Heart left ventricle (tissue), 16 donors: ENCODE data around the gene SLC22A2. TPM values are rescaled to one million over a fixed set of nuclear protein-coding genes. Genes with fewer than 3 reads are reported as not detected.

Experiments
- ATAC-seq, 4 donors: fragments of 200-7000 bp; cut with Tn5 transposase; one replicate each; pipeline ENCODE4 v1.9.1; 2020 to 2022; ENCODE audit warnings: moderate library complexity in 4 of 4, mild to moderate bottlenecking in 3 of 4, moderate number of reproducible peaks in 1 of 4
- DNase-seq, 5 donors: peaks; one replicate each; pipeline ENCODE4 v3.0.0-alpha.2; 2020
- H3K27ac ChIP-seq, 12 donors: fragments of 200-600 bp; sonication (generic) in 4 of 12; one replicate each; pipeline versions ENCODE4 v1.5.0 to v1.8.0; 2016 to 2022; ENCODE audit warnings: mild to moderate bottlenecking in 2 of 12
- H3K27me3 ChIP-seq, 9 donors: fragments of 200-600 bp; sonication (generic) in 2 of 9; one replicate each; pipeline versions ENCODE4 v1.5.1 to v1.8.0; 2016 to 2022; ENCODE audit warnings: mild to moderate bottlenecking in 3 of 9
- H3K36me3 ChIP-seq, 9 donors: fragments of 200-600 bp; sonication (generic) in 2 of 9; one replicate each; pipeline versions ENCODE4 v1.5.0 to v1.8.0; 2018 to 2022; ENCODE audit warnings: mild to moderate bottlenecking in 2 of 9
- H3K4me1 ChIP-seq, 12 donors: fragments of 200-600 bp; sonication (generic) in 4 of 12; one replicate each; pipeline versions ENCODE4 v1.5.0 to v1.8.0; 2016 to 2022; ENCODE audit warnings: mild to moderate bottlenecking in 3 of 12
- H3K4me3 ChIP-seq, 12 donors: fragments of 200-600 bp; sonication (generic) in 4 of 12; one replicate each; pipeline versions ENCODE4 v1.5.0 to v1.8.0; 2017 to 2022; ENCODE audit warnings: mild to moderate bottlenecking in 9 of 12, moderate library complexity in 4 of 12
- H3K9me3 ChIP-seq, 12 donors: fragments of 200-600 bp; sonication (generic) in 4 of 12; one replicate each; pipeline versions ENCODE4 v1.5.0 to v1.8.0; 2016 to 2022; ENCODE audit warnings: mild to moderate bottlenecking in 1 of 12
- POLR2A ChIP-seq, 2 donors: fragments of 450-650 bp; IDR thresholded peaks; one replicate each; pipeline ENCODE4 v1.6.1; 2017; ENCODE audit warnings: antibody characterized with exemption in 2 of 2, mild to moderate bottlenecking in 2 of 2, moderate library complexity in 2 of 2
- WGBS, 4 donors: extraction: QIAGEN DNeasy Blood & Tissue Kit in 2 of 4; methylation state at CpG; one replicate each; pipeline versions ENCODE4 v1.1.5 to v1.1.7; 2013 to 2018; 5-methylcytosine and 5-hydroxymethylcytosine counted together
- intact Hi-C, 10 donors: fragments of 100-400 bp; cut with DNase I; formaldehyde crosslinking; loops; one replicate each; pipeline versions ENCODE4 v1.11.1 to v1.14.2; 2022
- polyA plus RNA-seq, 2 donors: library from polyadenylated mRNA; stranded (reverse); fragments of 200-250 nt; gene quantifications; one replicate each; pipeline ENCODE4 v1.2.3, GENCODE V29; 2013
- total RNA-seq, 9 donors: library from RNA; depleted of rRNA in 2 of 9; stranded (reverse); fragments of >200 nt in 2 of 9; fragmentation: NEBNext Ultra II Directional in 3 of 9; extraction: Animal tissue kit (Norgen Biotek cat#: 25700) in 3 of 9; gene quantifications; one replicate each; pipeline versions ENCODE4 v1.1.0 to v1.2.4, GENCODE V29; 2016 to 2023
- TF ChIP-seq, protein P1 (sequence below), 12 donors: fragments of 200-600 bp; sonication (generic) in 4 of 12; IDR thresholded peaks; one replicate each; pipeline versions ENCODE4 v1.5.0 to v1.8.0; 2018 to 2022; ENCODE audit warnings: antibody characterized with exemption in 12 of 12, mild to moderate bottlenecking in 5 of 12
- donor health status: ischemic (EF 13 %, LVEDD 7.1; RV severe dilation, severe dysfunction).
- donor health status: healthy with polysubstance abuse.
- donor health status: DM: no; HTN: yes; CAD: no.
- donor health status: DM: no; HTN: no; CAD: no.
- donor health status: ischemic (EF 25% LVEDD 6.9; RV normal size, moderate dysfunction).
- donor health status: ischemic (EF 25% LVEDD 5.7; RV mildly dilated, moderate dysfunction).
- donor health status: healthy.
- donor health status: DM: yes; HTN: yes; CAD: no.
- donor health status: ischemic (EF 35%, LVEDD 5.7; RV mildly dilated, moderate dysfunction).
- donor health status: nonischemic (EF 11% LVEDD 7.7; RV severe dilation, severe dysfunction).
- donor health status: DM: yes; HTN: yes; CAD: no.
- donor health status: PGD.
- donor health status: ischemic (EF 29% LVEDD 5.4; RV normal size, mild dysfunction).
- donor health status: nonischemic (EF 23%, LVEDD 6.1; RV moderate dilation, normal function).

Gene SLC22A2
- total and polyA plus RNA-seq, 11 donors = not detected

DNA sequence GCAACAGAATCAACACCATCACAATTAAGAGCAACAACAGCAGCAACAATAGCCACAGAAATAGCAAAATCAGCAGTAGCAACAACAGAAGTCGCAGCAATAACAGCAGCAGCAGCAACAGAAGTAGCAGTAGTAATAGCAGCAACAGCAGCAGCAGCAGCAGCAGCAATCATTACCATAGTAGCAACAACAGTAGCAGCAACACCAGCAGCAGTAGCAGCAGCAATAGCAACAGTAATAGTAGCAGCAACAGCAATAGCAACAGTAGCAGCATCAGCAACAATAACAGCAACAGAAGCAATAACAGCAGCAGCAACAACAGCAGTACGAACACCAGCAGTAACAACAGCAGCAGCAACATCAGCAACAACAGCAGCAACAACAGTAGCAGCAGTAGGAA is 39.8 kb downstream of the SLC22A2 start:
- H3K9me3 ChIP-seq = peaks cover 0 to 10% (median 0%) of the 10 kb centered on the region in 12 donors
- ATAC-seq (no peak), DNase-seq (no peak)
- no peak for TF ChIP-seq POLR2A (IDR thresholded peaks at IDR 0.05)
- TF ChIP-seq, protein P1, sequence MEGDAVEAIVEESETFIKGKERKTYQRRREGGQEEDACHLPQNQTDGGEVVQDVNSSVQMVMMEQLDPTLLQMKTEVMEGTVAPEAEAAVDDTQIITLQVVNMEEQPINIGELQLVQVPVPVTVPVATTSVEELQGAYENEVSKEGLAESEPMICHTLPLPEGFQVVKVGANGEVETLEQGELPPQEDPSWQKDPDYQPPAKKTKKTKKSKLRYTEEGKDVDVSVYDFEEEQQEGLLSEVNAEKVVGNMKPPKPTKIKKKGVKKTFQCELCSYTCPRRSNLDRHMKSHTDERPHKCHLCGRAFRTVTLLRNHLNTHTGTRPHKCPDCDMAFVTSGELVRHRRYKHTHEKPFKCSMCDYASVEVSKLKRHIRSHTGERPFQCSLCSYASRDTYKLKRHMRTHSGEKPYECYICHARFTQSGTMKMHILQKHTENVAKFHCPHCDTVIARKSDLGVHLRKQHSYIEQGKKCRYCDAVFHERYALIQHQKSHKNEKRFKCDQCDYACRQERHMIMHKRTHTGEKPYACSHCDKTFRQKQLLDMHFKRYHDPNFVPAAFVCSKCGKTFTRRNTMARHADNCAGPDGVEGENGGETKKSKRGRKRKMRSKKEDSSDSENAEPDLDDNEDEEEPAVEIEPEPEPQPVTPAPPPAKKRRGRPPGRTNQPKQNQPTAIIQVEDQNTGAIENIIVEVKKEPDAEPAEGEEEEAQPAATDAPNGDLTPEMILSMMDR (IDR thresholded peaks at IDR 0.05) = no peak
- no peaks in the 10 kb centered on the region for H3K36me3 ChIP-seq
- H3K27ac ChIP-seq = no peak overlapping the region
- 59 to 80% (median 79%) methylated on average over 2 of the region's 2 CpGs for WGBS, 4 donors
- peaks cover 0 to 8% (median 0%) of the 10 kb centered on the region in 9 donors for H3K27me3 ChIP-seq
- intact Hi-C loops = no loop called here
- H3K4me3 ChIP-seq = no peak overlapping the region
- no peaks in the 10 kb centered on the region for H3K4me1 ChIP-seq

- H3K27ac ChIP-seq = no peak overlapping the region
- no peak for ATAC-seq
- 63 to 78% (median 74%) methylated on average over 4 of the region's 4 CpGs for WGBS, 4 donors
- H3K27me3 ChIP-seq = peaks cover 0 to 8% (median 0%) of the 10 kb centered on the region in 9 donors
- intact Hi-C loops = no loop called here
- no peak for TF ChIP-seq POLR2A (IDR thresholded peaks at IDR 0.05)
- TF ChIP-seq, protein P1 (IDR thresholded peaks at IDR 0.05) = no peak
- peaks cover 0 to 10% (median 0%) of the 10 kb centered on the region in 12 donors for H3K9me3 ChIP-seq
- H3K4me1 ChIP-seq = no peaks in the 10 kb centered on the region
- no peaks in the 10 kb centered on the region for H3K36me3 ChIP-seq
- no peak for DNase-seq
- no peak overlapping the region for H3K4me3 ChIP-seq
Observed at GRCh38 chr6:160217863-160218262, 40.8 kb downstream of the SLC22A2 start.

DNA sequence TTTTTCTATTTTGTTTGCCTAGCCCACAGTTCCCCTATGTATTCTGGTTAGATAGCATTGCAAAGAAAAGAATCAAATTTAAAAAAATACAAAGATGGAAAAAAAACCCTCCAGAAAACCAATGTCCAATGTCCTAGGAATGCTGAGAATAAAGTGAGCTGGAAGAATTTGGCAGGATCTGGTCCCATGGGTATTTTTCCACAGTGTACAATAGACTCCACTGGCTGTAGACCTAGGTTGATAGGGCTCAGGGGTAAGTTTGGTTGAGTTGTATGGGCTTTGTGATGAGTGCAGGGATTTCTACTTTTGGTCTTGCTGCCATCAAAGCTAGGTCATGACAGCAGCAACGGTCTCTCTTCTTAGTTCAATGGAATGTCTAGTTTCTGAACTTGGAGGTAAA is 41.5 kb downstream of the SLC22A2 start:
- ATAC-seq (no peak), DNase-seq (peak in 1 of 5 donors; percentile 14)
- intact Hi-C loops = no loop called here
- no peak overlapping the region for H3K27ac ChIP-seq
- H3K4me3 ChIP-seq = no peak overlapping the region
- no peaks in the 10 kb centered on the region for H3K4me1 ChIP-seq
- H3K36me3 ChIP-seq = no peaks in the 10 kb centered on the region
- TF ChIP-seq POLR2A (IDR thresholded peaks at IDR 0.05) = no peak
- TF ChIP-seq, protein P1 (IDR thresholded peaks at IDR 0.05) = no peak
- H3K27me3 ChIP-seq = peaks cover 0 to 8% (median 0%) of the 10 kb centered on the region in 9 donors
- peaks cover 0 to 10% (median 0%) of the 10 kb centered on the region in 12 donors for H3K9me3 ChIP-seq
- WGBS, 4 donors = 51 to 79% (median 66%) methylated on average over 1 of the region's 1 CpG

- peaks cover 0 to 8% (median 0%) of the 10 kb centered on the region in 9 donors for H3K27me3 ChIP-seq
- intact Hi-C loops = no loop called here
- no peak overlapping the region for H3K27ac ChIP-seq
- no peak overlapping the region for H3K4me3 ChIP-seq
- 33 to 42% (median 39%) methylated on average over 3 of the region's 3 CpGs for WGBS, 4 donors
- no peak for DNase-seq
- H3K36me3 ChIP-seq = no peaks in the 10 kb centered on the region
- peaks cover 0 to 6% (median 0%) of the 10 kb centered on the region in 12 donors for H3K9me3 ChIP-seq
- ATAC-seq = no peak
- no peaks in the 10 kb centered on the region for H3K4me1 ChIP-seq
- TF ChIP-seq, protein P1 (IDR thresholded peaks at IDR 0.05) = no peak
- no peak for TF ChIP-seq POLR2A (IDR thresholded peaks at IDR 0.05)
Observed at GRCh38 chr6:160215232-160215631, 43.4 kb downstream of the SLC22A2 start.
